GM12892 (cell line): ENCODE measurements around the gene VPS8.

ENCODE experiments used
- POLR2A ChIP-seq: IDR thresholded peaks from 2 replicates; pipeline ENCODE4 v1.6.1; 2011; ENCODE audit warnings: low read depth, low read length, control low read depth
- TAF1 ChIP-seq: IDR thresholded peaks from 2 replicates; pipeline ENCODE4 v1.6.1; 2011; ENCODE audit warnings: low read depth, mild to moderate bottlenecking, control low read depth, low read length, borderline replicate concordance

DNA sequence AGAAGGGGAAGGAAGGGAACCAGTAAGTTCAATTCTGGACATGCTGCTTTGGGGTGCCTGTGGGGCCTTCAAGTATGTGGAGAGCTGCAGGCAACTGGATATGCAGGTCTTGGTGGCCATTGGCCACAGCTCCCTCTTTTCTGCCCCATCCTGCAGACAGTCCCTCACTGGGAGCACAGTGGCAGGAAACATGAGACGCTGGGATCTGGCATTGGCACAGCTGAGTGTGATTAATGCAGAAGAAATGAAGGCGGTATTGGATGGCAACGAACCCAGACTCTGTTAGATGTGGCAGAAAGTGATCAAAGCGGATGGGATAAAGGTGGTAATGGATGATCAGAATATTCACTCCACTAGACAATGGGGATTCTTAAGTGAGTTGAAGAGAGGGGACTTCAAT is 23.2 kb upstream of the VPS8 start:
- TF ChIP-seq TAF1 (no peak), POLR2A (no peak)
